ENCODE measurements around the gene SNAP91.

DNA sequence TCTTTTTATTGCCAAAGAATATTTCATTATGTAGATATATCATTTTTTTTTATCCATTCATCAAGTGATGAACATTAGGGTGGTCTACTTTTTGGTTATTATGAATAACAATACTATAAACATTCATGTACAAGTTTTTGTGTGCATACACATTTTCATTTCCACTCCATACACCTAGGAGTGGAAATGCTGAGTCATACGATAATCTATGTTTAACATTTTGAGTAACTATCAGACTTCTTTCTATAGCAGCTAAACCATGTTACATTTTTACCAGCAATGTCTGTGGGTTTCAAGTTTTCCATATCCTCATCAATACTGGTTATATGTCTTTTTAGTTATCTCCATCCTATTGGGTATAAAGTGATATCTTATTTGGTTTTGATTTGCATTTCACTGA is 130.8 kb downstream of the SNAP91 start:
- TF ChIP-seq, protein P1, sequence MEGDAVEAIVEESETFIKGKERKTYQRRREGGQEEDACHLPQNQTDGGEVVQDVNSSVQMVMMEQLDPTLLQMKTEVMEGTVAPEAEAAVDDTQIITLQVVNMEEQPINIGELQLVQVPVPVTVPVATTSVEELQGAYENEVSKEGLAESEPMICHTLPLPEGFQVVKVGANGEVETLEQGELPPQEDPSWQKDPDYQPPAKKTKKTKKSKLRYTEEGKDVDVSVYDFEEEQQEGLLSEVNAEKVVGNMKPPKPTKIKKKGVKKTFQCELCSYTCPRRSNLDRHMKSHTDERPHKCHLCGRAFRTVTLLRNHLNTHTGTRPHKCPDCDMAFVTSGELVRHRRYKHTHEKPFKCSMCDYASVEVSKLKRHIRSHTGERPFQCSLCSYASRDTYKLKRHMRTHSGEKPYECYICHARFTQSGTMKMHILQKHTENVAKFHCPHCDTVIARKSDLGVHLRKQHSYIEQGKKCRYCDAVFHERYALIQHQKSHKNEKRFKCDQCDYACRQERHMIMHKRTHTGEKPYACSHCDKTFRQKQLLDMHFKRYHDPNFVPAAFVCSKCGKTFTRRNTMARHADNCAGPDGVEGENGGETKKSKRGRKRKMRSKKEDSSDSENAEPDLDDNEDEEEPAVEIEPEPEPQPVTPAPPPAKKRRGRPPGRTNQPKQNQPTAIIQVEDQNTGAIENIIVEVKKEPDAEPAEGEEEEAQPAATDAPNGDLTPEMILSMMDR (IDR thresholded peaks at IDR 0.05; ENCODE audit: insufficient read depth, low read depth, low read length), result no peak
- TF ChIP-seq EZH2 (IDR thresholded peaks at IDR 0.05; ENCODE audit: insufficient read depth, low read length), result no peak
